Inflammatory macrophage treated with lipopolysaccharide for 1 hour (primary cell): ENCODE data around the gene TET3.
A peak's percentile ranks its signal among the peaks of the same experiment; 100 is the strongest.
"Not testable (repeated sequence)": the region's sequence is repeated elsewhere in the genome, so short reads cannot be mapped to it uniquely, and the experiment has no call there.

ENCODE experiments used
- DNase-seq, 2 donors: peaks; one replicate each; pipeline ENCODE4 v3.0.0-alpha.2; 2020 to 2022

The TET3 gene

GRCh38 chr2:73984203-73984921 lies at the start of gene TET3:
Gene TET3, plus strand, starts transcription at chr2:73984910. Its CDS starts 1,494 bp downstream, at chr2:73986404.
- peak in 1 of 2 donors; percentile 29 for DNase-seq

GRCh38 chr2:73935641-73936040 lies 49.1 kb upstream of the TET3 start:
- DNase-seq = no peak

GRCh38 chr2:73937103-73937885 lies 47.4 kb upstream of the TET3 start:
- DNase-seq = no peak

- no peak for DNase-seq
Measured at GRCh38 chr2:73937899-73938298, 46.8 kb upstream of the TET3 start.

- DNase-seq = no peak
Measured at GRCh38 chr2:73938718-73939352, 45.9 kb upstream of the TET3 start.

- no peak for DNase-seq
Measured at GRCh38 chr2:73939419-73939818, 45.3 kb upstream of the TET3 start.

GRCh38 chr2:73940066-73940465 lies 44.6 kb upstream of the TET3 start:
- DNase-seq = not testable (repeated sequence)

GRCh38 chr2:73942664-73943063 lies 42.0 kb upstream of the TET3 start:
- no peak for DNase-seq

GRCh38 chr2:73944714-73945113 lies 40.0 kb upstream of the TET3 start:
- no peak for DNase-seq

GRCh38 chr2:73946215-73946614 lies 38.5 kb upstream of the TET3 start:
- DNase-seq = no peak

- DNase-seq = no peak
Measured at GRCh38 chr2:73946666-73947065, 38.0 kb upstream of the TET3 start.

GRCh38 chr2:73947412-73948018 lies 37.2 kb upstream of the TET3 start:
- no peak for DNase-seq

GRCh38 chr2:73949802-73950201 lies 34.9 kb upstream of the TET3 start:
- DNase-seq = no peak

- peak; percentile 80 to 86 for DNase-seq
Measured at GRCh38 chr2:73952499-73953446, 31.9 kb upstream of the TET3 start.

GRCh38 chr2:73956218-73956865 lies 28.4 kb upstream of the TET3 start:
- DNase-seq = no peak

GRCh38 chr2:73961274-73961673 lies 23.4 kb upstream of the TET3 start:
- DNase-seq = no peak

GRCh38 chr2:73961823-73962615 lies 22.7 kb upstream of the TET3 start:
- no peak for DNase-seq

GRCh38 chr2:73962798-73963197 lies 21.9 kb upstream of the TET3 start:
- DNase-seq = no peak

GRCh38 chr2:73963385-73964120 lies 21.2 kb upstream of the TET3 start:
- DNase-seq = peak in 1 of 2 donors; percentile 34

GRCh38 chr2:73964223-73964622 lies 20.5 kb upstream of the TET3 start:
- no peak for DNase-seq
